ENCODE results near the gene TRIM63. TPM values are rescaled to one million over a fixed set of nuclear protein-coding genes. Genes with fewer than 3 reads are reported as not detected.

Gene TRIM63
- total and polyA plus RNA-seq, 2 of the 13 experiments (the other 11 are each of a cell fraction or from before 2014, with no cell fraction given): not detected

DNA sequence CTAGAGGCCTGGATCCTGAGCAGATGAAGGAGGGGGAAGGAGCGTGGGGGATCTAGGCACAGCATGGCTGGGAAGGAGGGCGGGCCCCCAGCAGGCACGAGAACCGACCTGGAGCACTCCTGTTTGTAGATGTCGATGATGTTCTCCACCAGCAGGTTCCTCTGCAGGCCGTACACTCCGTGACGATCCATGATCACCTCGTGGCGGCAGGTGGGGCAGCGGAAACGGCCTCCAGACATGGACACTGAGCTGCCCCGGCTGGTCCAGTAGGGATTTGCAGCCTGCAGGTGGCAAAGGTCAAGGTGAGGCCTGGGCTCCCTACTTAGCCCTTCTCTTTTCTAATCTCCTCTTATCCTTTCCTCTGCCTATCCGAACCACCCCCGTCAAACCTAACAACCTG lies 1.3 kb downstream of the TRIM63 start:
- ChIA-PET POLR2A (no interaction called here), CTCF (ENCODE audit: low intra/inter-chr PET ratio, low total read pairs) (no interaction called here)
- no peaks in the 10 kb centered on the region for H3K9me3 ChIP-seq (ENCODE audit: low read length)
- peak; percentile 66 for ATAC-seq
- H3K79me2 ChIP-seq (ENCODE audit: insufficient read depth, low read length): no peaks in the 10 kb centered on the region
- no peak overlapping the region for H3K9ac ChIP-seq (ENCODE audit: insufficient read depth, low read depth, low read length)
- no peaks in the 10 kb centered on the region for H4K20me1 ChIP-seq (ENCODE audit: insufficient read depth, low read length)
- peaks cover 7% of the 10 kb centered on the region; the same call in 1 of the 2 replicates for H3K4me1 ChIP-seq (ENCODE audit: insufficient read depth, low read length)
- 4% methylated on average over 8 of the region's 15 CpGs for WGBS (ENCODE audit: low lambda C conversion rate)
- no peak overlapping the region for H3K27ac ChIP-seq (ENCODE audit: extremely low read length, insufficient read depth, low read length)
- intact Hi-C loops (cut with micrococcal nuclease; ENCODE audit: unreplicated experiment) (no loop called here), in situ Hi-C loops (cut with HindIII; ENCODE audit: extremely low pct_ligation_motif_present, low pct_unique_long_range_greater_than_20kb) (no loop called here)
- TF ChIP-seq ZSCAN20 (CRISPR knock-in tag; IDR thresholded peaks at IDR 0.05; ENCODE audit: borderline replicate concordance): no peak
- no peak for TF ChIP-seq ZSCAN12 (CRISPR knock-in tag; IDR thresholded peaks at IDR 0.05)
- TF ChIP-seq, protein P1, sequence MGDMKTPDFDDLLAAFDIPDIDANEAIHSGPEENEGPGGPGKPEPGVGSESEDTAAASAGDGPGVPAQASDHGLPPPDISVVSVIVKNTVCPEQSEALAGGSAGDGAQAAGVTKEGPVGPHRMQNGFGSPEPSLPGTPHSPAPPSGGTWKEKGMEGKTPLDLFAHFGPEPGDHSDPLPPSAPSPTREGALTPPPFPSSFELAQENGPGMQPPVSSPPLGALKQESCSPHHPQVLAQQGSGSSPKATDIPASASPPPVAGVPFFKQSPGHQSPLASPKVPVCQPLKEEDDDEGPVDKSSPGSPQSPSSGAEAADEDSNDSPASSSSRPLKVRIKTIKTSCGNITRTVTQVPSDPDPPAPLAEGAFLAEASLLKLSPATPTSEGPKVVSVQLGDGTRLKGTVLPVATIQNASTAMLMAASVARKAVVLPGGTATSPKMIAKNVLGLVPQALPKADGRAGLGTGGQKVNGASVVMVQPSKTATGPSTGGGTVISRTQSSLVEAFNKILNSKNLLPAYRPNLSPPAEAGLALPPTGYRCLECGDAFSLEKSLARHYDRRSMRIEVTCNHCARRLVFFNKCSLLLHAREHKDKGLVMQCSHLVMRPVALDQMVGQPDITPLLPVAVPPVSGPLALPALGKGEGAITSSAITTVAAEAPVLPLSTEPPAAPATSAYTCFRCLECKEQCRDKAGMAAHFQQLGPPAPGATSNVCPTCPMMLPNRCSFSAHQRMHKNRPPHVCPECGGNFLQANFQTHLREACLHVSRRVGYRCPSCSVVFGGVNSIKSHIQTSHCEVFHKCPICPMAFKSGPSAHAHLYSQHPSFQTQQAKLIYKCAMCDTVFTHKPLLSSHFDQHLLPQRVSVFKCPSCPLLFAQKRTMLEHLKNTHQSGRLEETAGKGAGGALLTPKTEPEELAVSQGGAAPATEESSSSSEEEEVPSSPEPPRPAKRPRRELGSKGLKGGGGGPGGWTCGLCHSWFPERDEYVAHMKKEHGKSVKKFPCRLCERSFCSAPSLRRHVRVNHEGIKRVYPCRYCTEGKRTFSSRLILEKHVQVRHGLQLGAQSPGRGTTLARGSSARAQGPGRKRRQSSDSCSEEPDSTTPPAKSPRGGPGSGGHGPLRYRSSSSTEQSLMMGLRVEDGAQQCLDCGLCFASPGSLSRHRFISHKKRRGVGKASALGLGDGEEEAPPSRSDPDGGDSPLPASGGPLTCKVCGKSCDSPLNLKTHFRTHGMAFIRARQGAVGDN (CRISPR knock-in tag; IDR thresholded peaks at IDR 0.05): peak; percentile 44; the same call in 1 of the 2 replicates
- peak; percentile 82 for TF ChIP-seq ZNF263 (CRISPR knock-in tag; IDR thresholded peaks at IDR 0.05)
- TF ChIP-seq HNF4A (CRISPR knock-in tag; IDR thresholded peaks at IDR 0.05): peak; percentile 23; the same call in 1 of the 2 replicates
- peak; percentile 44; the same call in 1 of the 2 replicates for TF ChIP-seq NR2F6 (IDR thresholded peaks at IDR 0.05)
- TF ChIP-seq NR2F6 (CRISPR knock-in tag; IDR thresholded peaks at IDR 0.05): peak; percentile 77
- DNase-seq (ENCODE audit: low spot score): no peak
- no peak overlapping the region for H3K4me3 ChIP-seq (replicated peaks in 1 of 3; ENCODE audit: insufficient read depth in 1 of 3, low read depth in 2 of 3, low read length in 3 of 3)
- no peak for FAIRE-seq
- no peak overlapping the region for H3K4me2 ChIP-seq (ENCODE audit: low read depth, low read length)
- peaks cover 5 to 57% of the 10 kb centered on the region in 2 experiments; a peak in 4 of 5 replicates for H3K27me3 ChIP-seq (ENCODE audit: control insufficient read depth in 1 of 2, insufficient read depth in 2 of 2, low read length in 2 of 2)
- H3K36me3 ChIP-seq (replicated peaks in 1 of 2; ENCODE audit: control insufficient read depth in 1 of 2, insufficient read depth in 2 of 2, low read length in 2 of 2): no peaks in the 10 kb centered on the region
- BruUV-seq (replicated peaks): no TSS peak
- no peak overlapping the region for H2AFZ ChIP-seq (ENCODE audit: low read length)
